ENCODE measurements around the gene SYNE2. TPM values are rescaled to one million over a fixed set of nuclear protein-coding genes. Genes with fewer than 3 reads are reported as not detected.
"Not testable (repeated sequence)": the region's sequence is repeated elsewhere in the genome, so short reads cannot be mapped to it uniquely, and the experiment has no call there.

SYNE2 gene
- total RNA-seq, 1 donor from 2014 or later = 44.2 TPM

- TF ChIP-seq CTCF (conservative IDR thresholded peaks at IDR 0.05; ENCODE audit: low read depth, low read length) = no peak
- no peak overlapping the region for H3K4me3 ChIP-seq (ENCODE audit: low read depth, low read length)
Observed at GRCh38 chr14:64158608-64159007, 305.8 kb downstream of the SYNE2 start.

GRCh38 chr14:64159588-64159987, 306.8 kb downstream of the SYNE2 start:
- H3K4me3 ChIP-seq (ENCODE audit: low read depth, low read length) = no peak overlapping the region
- no peak for DNase-seq (ENCODE audit: low read depth)
- TF ChIP-seq CTCF (conservative IDR thresholded peaks at IDR 0.05; ENCODE audit: low read depth, low read length) = no peak

More at GRCh38 chr14:64158608-64159007, 305.8 kb downstream of the SYNE2 start:
- DNase-seq (ENCODE audit: low read depth) = no peak

- DNase-seq (ENCODE audit: low read depth) = no peak
- no peak overlapping the region for H3K4me3 ChIP-seq (ENCODE audit: low read depth, low read length)
- TF ChIP-seq CTCF (conservative IDR thresholded peaks at IDR 0.05; ENCODE audit: low read depth, low read length) = no peak
Observed at GRCh38 chr14:64170181-64170580, 317.4 kb downstream of the SYNE2 start.

- no peak for TF ChIP-seq CTCF (conservative IDR thresholded peaks at IDR 0.05; ENCODE audit: low read depth, low read length)
- DNase-seq (ENCODE audit: low read depth) = no peak
- no peak overlapping the region for H3K4me3 ChIP-seq (ENCODE audit: low read depth, low read length)
Observed at GRCh38 chr14:64174922-64175782, 322.3 kb downstream of the SYNE2 start.

GRCh38 chr14:64176330-64176729, 323.5 kb downstream of the SYNE2 start:
- DNase-seq (ENCODE audit: low read depth) = no peak
- TF ChIP-seq CTCF (conservative IDR thresholded peaks at IDR 0.05; ENCODE audit: low read depth, low read length) = no peak
- no peak overlapping the region for H3K4me3 ChIP-seq (ENCODE audit: low read depth, low read length)

- DNase-seq (ENCODE audit: low read depth) = no peak
- H3K4me3 ChIP-seq (ENCODE audit: low read depth, low read length) = no peak overlapping the region
- TF ChIP-seq CTCF (conservative IDR thresholded peaks at IDR 0.05; ENCODE audit: low read depth, low read length) = no peak
Observed at GRCh38 chr14:64178814-64179213, 326.0 kb downstream of the SYNE2 start.

- H3K4me3 ChIP-seq (ENCODE audit: low read depth, low read length); DNase-seq (ENCODE audit: low read depth): not testable (repeated sequence)
Observed at GRCh38 chr14:64182908-64183307, 330.1 kb downstream of the SYNE2 start.
